Ishikawa (cell line): ENCODE data around the gene KRTAP10-5.
"Not testable (repeated sequence)": the region's sequence is repeated elsewhere in the genome, so short reads cannot be mapped to it uniquely, and the experiment has no call there.

ENCODE experiments used
- CEBPB ChIP-seq: IDR thresholded peaks from 2 replicates; pipeline ENCODE4 v1.6.1; 2012
- CREB1 ChIP-seq: IDR thresholded peaks from 2 replicates; pipeline ENCODE4 v1.6.1; 2012; ENCODE audit warnings: low read depth
- EGR1 ChIP-seq: IDR thresholded peaks from 2 replicates; pipeline ENCODE4 v1.6.1; 2012
- EP300 ChIP-seq: IDR thresholded peaks from 2 replicates; pipeline ENCODE4 v1.6.1; 2012; ENCODE audit warnings: borderline replicate concordance
- FOXM1 ChIP-seq: IDR thresholded peaks from 2 replicates; pipeline ENCODE4 v1.6.1; 2012; ENCODE audit warnings: low read depth, borderline replicate concordance
- MAX ChIP-seq: IDR thresholded peaks from 2 replicates; pipeline ENCODE4 v1.6.1; 2012
- RAD21 ChIP-seq: IDR thresholded peaks from 2 replicates; pipeline ENCODE4 v1.6.1; 2012; ENCODE audit warnings: low read depth
- TAF1 ChIP-seq: IDR thresholded peaks from 2 replicates; pipeline ENCODE4 v1.6.1; 2012; ENCODE audit warnings: low read depth, mild to moderate bottlenecking
- TCF12 ChIP-seq: IDR thresholded peaks from 2 replicates; pipeline ENCODE4 v1.6.1; 2012; ENCODE audit warnings: low read depth
- TEAD4 ChIP-seq: IDR thresholded peaks from 2 replicates; pipeline ENCODE4 v1.6.1; 2012
- YY1 ChIP-seq: IDR thresholded peaks from 2 replicates; pipeline ENCODE4 v1.6.1; 2012; ENCODE audit warnings: low read depth
- ZBTB7A ChIP-seq: IDR thresholded peaks from 2 replicates; pipeline ENCODE4 v1.6.1; 2012; ENCODE audit warnings: low read depth
- TF ChIP-seq, protein P1 (sequence below): IDR thresholded peaks from 2 replicates; pipeline ENCODE4 v1.6.1; 2012; ENCODE audit warnings: low read depth, mild to moderate bottlenecking

GRCh38 chr21:44590897-44591800, 10.7 kb upstream of the KRTAP10-5 start:
- not testable (repeated sequence) for TF ChIP-seq TAF1, CEBPB, ZBTB7A, YY1, CREB1, MAX, FOXM1, TCF12, RAD21, TEAD4, EGR1
- TF ChIP-seq EP300: 0 out of 2 replicates have a peak, but pooled peaks have one; percentile 25
- TF ChIP-seq, protein P1, sequence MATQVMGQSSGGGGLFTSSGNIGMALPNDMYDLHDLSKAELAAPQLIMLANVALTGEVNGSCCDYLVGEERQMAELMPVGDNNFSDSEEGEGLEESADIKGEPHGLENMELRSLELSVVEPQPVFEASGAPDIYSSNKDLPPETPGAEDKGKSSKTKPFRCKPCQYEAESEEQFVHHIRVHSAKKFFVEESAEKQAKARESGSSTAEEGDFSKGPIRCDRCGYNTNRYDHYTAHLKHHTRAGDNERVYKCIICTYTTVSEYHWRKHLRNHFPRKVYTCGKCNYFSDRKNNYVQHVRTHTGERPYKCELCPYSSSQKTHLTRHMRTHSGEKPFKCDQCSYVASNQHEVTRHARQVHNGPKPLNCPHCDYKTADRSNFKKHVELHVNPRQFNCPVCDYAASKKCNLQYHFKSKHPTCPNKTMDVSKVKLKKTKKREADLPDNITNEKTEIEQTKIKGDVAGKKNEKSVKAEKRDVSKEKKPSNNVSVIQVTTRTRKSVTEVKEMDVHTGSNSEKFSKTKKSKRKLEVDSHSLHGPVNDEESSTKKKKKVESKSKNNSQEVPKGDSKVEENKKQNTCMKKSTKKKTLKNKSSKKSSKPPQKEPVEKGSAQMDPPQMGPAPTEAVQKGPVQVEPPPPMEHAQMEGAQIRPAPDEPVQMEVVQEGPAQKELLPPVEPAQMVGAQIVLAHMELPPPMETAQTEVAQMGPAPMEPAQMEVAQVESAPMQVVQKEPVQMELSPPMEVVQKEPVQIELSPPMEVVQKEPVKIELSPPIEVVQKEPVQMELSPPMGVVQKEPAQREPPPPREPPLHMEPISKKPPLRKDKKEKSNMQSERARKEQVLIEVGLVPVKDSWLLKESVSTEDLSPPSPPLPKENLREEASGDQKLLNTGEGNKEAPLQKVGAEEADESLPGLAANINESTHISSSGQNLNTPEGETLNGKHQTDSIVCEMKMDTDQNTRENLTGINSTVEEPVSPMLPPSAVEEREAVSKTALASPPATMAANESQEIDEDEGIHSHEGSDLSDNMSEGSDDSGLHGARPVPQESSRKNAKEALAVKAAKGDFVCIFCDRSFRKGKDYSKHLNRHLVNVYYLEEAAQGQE: not testable (repeated sequence)
